IMR-90 (cell line): ENCODE results near the gene RFX3. TPM values are rescaled to one million over a fixed set of nuclear protein-coding genes. Genes with fewer than 3 reads are reported as not detected.

Experiments used
- ATAC-seq: fragments of 200-7000 bp; cut with Tn5 transposase; 2 replicates; pipeline ENCODE4 v1.9.1; 2020; ENCODE audit warnings: low read depth, mild to moderate bottlenecking, moderate library complexity
- BruUV-seq: library from RNA; stranded (reverse); fragments of 400-500 nt; replicated peaks from 2 replicates; lab custom pipeline; 2021; lab: Mats Ljungman, UMichigan
- CTCF ChIA-PET: fragments of 300-600 bp; formaldehyde crosslinking; extraction: SDS; loops from one replicate; lab custom pipeline; 2021; ENCODE audit warnings: antibody characterized with exemption; lab: Yijun Ruan, JAX
- POLR2A ChIA-PET: fragments of 300-600 bp; sonication (Branson Sonifier 250); formaldehyde crosslinking; loops from one replicate; lab custom pipeline; 2022; ENCODE audit warnings: antibody characterized with exemption; ENCODE audit not compliant: unreplicated experiment; lab: Charles Lee
- DNase-seq: peaks from one replicate; pipeline ENCODE4 v3.0.0; 2013
- H2AFZ ChIP-seq: replicated peaks from 2 replicates; pipeline ENCODE3; 2013; ENCODE audit warnings: low read length, mild to moderate bottlenecking; ENCODE audit not compliant: poor library complexity
- H2AK5ac ChIP-seq: 2 replicates; pipeline ENCODE4 v1.6.1; 2013; ENCODE audit warnings: low read depth, low read length, inconsistent platforms
- H2AK9ac ChIP-seq: replicated peaks from 2 replicates; pipeline ENCODE3; 2013; ENCODE audit warnings: mild to moderate bottlenecking, low read depth, low read length, moderate library complexity; ENCODE audit not compliant: poor library complexity
- H2BK120ac ChIP-seq: 2 replicates; pipeline ENCODE4 v1.6.1; 2013; ENCODE audit warnings: low read depth, low read length, inconsistent platforms
- H2BK15ac ChIP-seq: 3 replicates; pipeline ENCODE4 v1.6.1; 2013; ENCODE audit warnings: low read depth, low read length, inconsistent platforms
- H2BK20ac ChIP-seq: 2 replicates; pipeline ENCODE4 v1.6.1; 2013; ENCODE audit warnings: low read depth, mild to moderate bottlenecking, inconsistent platforms, low read length, moderate library complexity
- H2BK5ac ChIP-seq: 2 replicates; pipeline ENCODE4 v1.6.1; 2013; ENCODE audit warnings: mild to moderate bottlenecking, low read depth, low read length, inconsistent platforms; ENCODE audit not compliant: poor library complexity, severe bottlenecking
- H3K14ac ChIP-seq: replicated peaks from 2 replicates; pipeline ENCODE4 v1.6.1; 2013; ENCODE audit warnings: low read depth, low read length, inconsistent platforms
- H3K18ac ChIP-seq: 2 replicates; pipeline ENCODE4 v1.6.1; 2013; ENCODE audit warnings: low read depth, low read length, control low read depth
- H3K23ac ChIP-seq: 2 replicates; pipeline ENCODE4 v1.6.1; 2013; ENCODE audit warnings: low read depth, low read length, inconsistent platforms
- H3K27ac ChIP-seq: 2 replicates; pipeline ENCODE4 v1.5.1; 2013; ENCODE audit warnings: mild to moderate bottlenecking, control low read depth, low read length; ENCODE audit not compliant: insufficient read depth
- H3K27me3 ChIP-seq: 2 replicates; pipeline ENCODE4 v1.6.1; 2013; ENCODE audit warnings: low read length; ENCODE audit not compliant: control insufficient read depth, insufficient read depth
- H3K36me3 ChIP-seq: 2 replicates; pipeline ENCODE4 v1.6.1; 2013; ENCODE audit warnings: low read length, mixed read lengths; ENCODE audit not compliant: control insufficient read depth, insufficient read depth
- H3K4ac ChIP-seq: 2 replicates; pipeline ENCODE4 v1.6.1; 2013; ENCODE audit warnings: low read depth, low read length, inconsistent platforms
- H3K4me1 ChIP-seq: 2 replicates; pipeline ENCODE4 v1.6.1; 2013; ENCODE audit warnings: low read length, mixed read lengths; ENCODE audit not compliant: control insufficient read depth, insufficient read depth
- H3K4me2 ChIP-seq: 2 replicates; pipeline ENCODE4 v1.6.1; 2013; ENCODE audit warnings: low read depth, mild to moderate bottlenecking, control low read depth, low read length, moderate library complexity
- H3K4me3 ChIP-seq: 2 replicates; pipeline ENCODE4 v1.5.1; 2013; ENCODE audit warnings: low read depth, mild to moderate bottlenecking, control low read depth, low read length, moderate library complexity; ENCODE audit not compliant: insufficient read depth
- H3K56ac ChIP-seq: 2 replicates; pipeline ENCODE4 v1.6.1; 2013; ENCODE audit warnings: low read length, inconsistent platforms; ENCODE audit not compliant: insufficient read depth; ENCODE audit errors: extremely low read depth
- H3K79me1 ChIP-seq, 2 experiments: 2 replicates each; pipeline ENCODE4 v1.6.1; 2013; ENCODE audit warnings: low read length in 2 of 2, inconsistent platforms in 1 of 2, low read depth in 1 of 2
- H3K9ac ChIP-seq: 2 replicates; pipeline ENCODE4 v1.6.1; 2013; ENCODE audit warnings: low read depth, low read length, control low read depth
- H3K9me1 ChIP-seq: 2 replicates; pipeline ENCODE4 v1.6.1; 2013; ENCODE audit warnings: low read length, inconsistent platforms; ENCODE audit not compliant: insufficient read depth
- H3K9me3 ChIP-seq: 2 replicates; pipeline ENCODE4 v1.6.1; 2013; ENCODE audit warnings: low read length; ENCODE audit not compliant: control insufficient read depth, insufficient read depth
- H4K20me1 ChIP-seq: 2 replicates; pipeline ENCODE4 v1.6.1; 2013; ENCODE audit warnings: low read length, inconsistent platforms; ENCODE audit not compliant: insufficient read depth
- H4K5ac ChIP-seq: 2 replicates; pipeline ENCODE4 v1.6.1; 2013; ENCODE audit warnings: mild to moderate bottlenecking, low read depth, low read length, control low read depth
- H4K8ac ChIP-seq, 2 experiments: 2 replicates each; pipeline ENCODE4 v1.6.1; 2013; ENCODE audit warnings: low read depth in 2 of 2, low read length in 2 of 2, control low read depth in 1 of 2, inconsistent platforms in 1 of 2
- H4K91ac ChIP-seq: 2 replicates; pipeline ENCODE4 v1.6.1; 2013; ENCODE audit warnings: low read depth, low read length, inconsistent platforms; ENCODE audit not compliant: insufficient read depth
- BHLHE40 ChIP-seq: fragments of 150-350 bp; IDR thresholded peaks from 2 replicates; pipeline ENCODE4 v1.6.1; 2016; ENCODE audit warnings: mild to moderate bottlenecking, low read depth, low read length
- CHD1 ChIP-seq: IDR thresholded peaks from 2 replicates; pipeline ENCODE4 v1.6.1; 2012; ENCODE audit warnings: low read depth, low read length, improper control_type of control experiment
- CTCF ChIP-seq: conservative IDR thresholded peaks from 2 replicates; pipeline ENCODE4 v1.5.1; 2012; ENCODE audit warnings: mild to moderate bottlenecking, low read depth, low read length, improper control_type of control experiment
- ELK1 ChIP-seq: fragments of 150-350 bp; IDR thresholded peaks from 2 replicates; pipeline ENCODE4 v1.6.1; 2016; ENCODE audit warnings: low read depth, mild to moderate bottlenecking, low read length, moderate library complexity, borderline replicate concordance
- FOS ChIP-seq: fragments of 150-350 bp; IDR thresholded peaks from 2 replicates; pipeline ENCODE4 v1.6.1; 2016; ENCODE audit warnings: low read depth, low read length
- MAZ ChIP-seq: IDR thresholded peaks from 2 replicates; pipeline ENCODE4 v1.6.1; 2012; ENCODE audit warnings: low read depth, mild to moderate bottlenecking, low read length, improper control_type of control experiment, moderate library complexity, borderline replicate concordance
- NFE2L2 ChIP-seq: fragments of 150-350 bp; IDR thresholded peaks from 2 replicates; pipeline ENCODE4 v1.6.1; 2016; ENCODE audit warnings: low read depth, mild to moderate bottlenecking, low read length
- SMC3 ChIP-seq: fragments of 150-350 bp; IDR thresholded peaks from 2 replicates; pipeline ENCODE4 v1.6.1; 2016; ENCODE audit warnings: low read depth, mild to moderate bottlenecking, antibody characterized with exemption, low read length, moderate library complexity
- WGBS, 2 experiments: methylation state at CpG; one replicate each; pipeline versions ENCODE4 v1.1.5 to v1.1.7; 2013; ENCODE audit warnings: missing lambda C conversion rate in 2 of 2; ENCODE audit not compliant: insufficient read length in 1 of 2; ENCODE audit errors: extremely low coverage in 2 of 2; 5-methylcytosine and 5-hydroxymethylcytosine counted together
- dilution Hi-C: fragments of 300-500 bp; cut with HindIII; formaldehyde crosslinking; loops from one replicate; pipeline ENCODE4 v1.14.3; 2018; ENCODE audit warnings: low sequenced_read_pairs; ENCODE audit not compliant: unreplicated experiment
- in situ Hi-C: fragments of 300-500 bp; cut with MboI; formaldehyde crosslinking; loops from 3 replicates; pipeline ENCODE4 v1.14.3; 2019; ENCODE audit warnings: low sequenced_read_pairs, inconsistent platforms, mixed read lengths
- intact Hi-C: fragments of 100-400 bp; cut with micrococcal nuclease; formaldehyde crosslinking; loops from 2 replicates; pipeline ENCODE4 v1.10.0; 2022
- polyA plus RNA-seq, 3 experiments: library from polyadenylated mRNA; depleted of rRNA; stranded (reverse); fragments of >200 nt; gene quantifications; 2 replicates each; pipeline ENCODE4 v1.2.3, GENCODE V29; 2012; ENCODE audit warnings: low replicate concordance in 1 of 3
- total RNA-seq: library from RNA; depleted of rRNA; stranded (reverse); fragments of >200 nt; gene quantifications from 2 replicates; pipeline ENCODE4 v1.2.3, GENCODE V29; 2012

RFX3 gene
- total and polyA plus RNA-seq, 2 of the 4 experiments (the other 2 are of a cell fraction): 1.7 to 2.7 TPM

- no peak overlapping the region for H2AK9ac ChIP-seq
- no peak overlapping the region for H4K8ac ChIP-seq
- DNase-seq (no peak), ATAC-seq (no peak)
- H2BK15ac ChIP-seq: no peak overlapping the region
- TF ChIP-seq NFE2L2 (no peak), FOS (no peak), CTCF (no peak), BHLHE40 (no peak), SMC3 (no peak), CHD1 (no peak), ELK1 (no peak), MAZ (no peak)
- no CpG with 5 or more reads among the region's 2 CpGs for WGBS, 2 experiments
- no peak overlapping the region for H2BK5ac ChIP-seq
- no peak overlapping the region for H3K4me3 ChIP-seq
- H2BK120ac ChIP-seq: no peak overlapping the region
- BruUV-seq: no TSS peak
- intact Hi-C loops: no loop called here
- H2AFZ ChIP-seq: no peak overlapping the region
- no peak overlapping the region for H2BK20ac ChIP-seq
- no peak overlapping the region for H4K5ac ChIP-seq
- dilution Hi-C loops: no loop called here
- H4K91ac ChIP-seq: no peak overlapping the region
- no peaks in the 10 kb centered on the region for H3K36me3 ChIP-seq
- no peak overlapping the region for H3K27ac ChIP-seq
- H3K23ac ChIP-seq: no peak overlapping the region
- H3K18ac ChIP-seq: no peak overlapping the region
- H2AK5ac ChIP-seq: no peak overlapping the region
- H3K56ac ChIP-seq: no peak overlapping the region
- no peak overlapping the region for H3K4ac ChIP-seq
- no peak overlapping the region for H3K9ac ChIP-seq
- H3K79me1 ChIP-seq: no peaks in the 10 kb centered on the region
- no peaks in the 10 kb centered on the region for H3K27me3 ChIP-seq
- H3K9me1 ChIP-seq: no peaks in the 10 kb centered on the region
- ChIA-PET CTCF (no interaction called here), POLR2A (no interaction called here)
- in situ Hi-C loops: loop anchor here (25.0 kb wide), 1 partner anchor 887 kb away; no protein-coding TSS in a partner anchor
- no peaks in the 10 kb centered on the region for H3K9me3 ChIP-seq
- H3K4me1 ChIP-seq: peaks cover 2% of the 10 kb centered on the region; the same call in 1 of the 2 replicates
- H3K4me2 ChIP-seq: no peak overlapping the region
- no peak overlapping the region for H3K14ac ChIP-seq
- H4K20me1 ChIP-seq: no peaks in the 10 kb centered on the region
These were observed 51.0 kb downstream of the RFX3 start for GRCh38 chr9:3474821-3475220.
